Panc1 (cell line): ENCODE data around the gene UGT1A8. TPM values are rescaled to one million over a fixed set of nuclear protein-coding genes. Genes with fewer than 3 reads are reported as not detected.

Source experiments
- ATAC-seq: fragments of 200-7000 bp; cut with Tn5 transposase; 2 replicates; pipeline ENCODE4 v1.9.1; 2020; ENCODE audit warnings: mild to moderate bottlenecking, moderate library complexity
- BruUV-seq: library from RNA; stranded (reverse); fragments of 400-500 nt; replicated peaks from 2 replicates; lab custom pipeline; 2021; lab: Mats Ljungman, UMichigan
- CTCF ChIA-PET: fragments of 300-600 bp; sonication (Branson Sonifier 250); formaldehyde crosslinking; loops from one replicate; lab custom pipeline; 2022; ENCODE audit warnings: antibody characterized with exemption; lab: Charles Lee
- POLR2A ChIA-PET: fragments of 300-600 bp; sonication (Branson Sonifier 250); formaldehyde crosslinking; loops from one replicate; lab custom pipeline; 2022; ENCODE audit warnings: antibody characterized with exemption; lab: Charles Lee
- DNase-seq: peaks from one replicate; pipeline ENCODE4 v3.0.0-alpha.2; 2010; ENCODE audit warnings: low read depth, low spot score
- H3K27ac ChIP-seq: 2 replicates; pipeline ENCODE4 v1.5.1; 2011; ENCODE audit warnings: mild to moderate bottlenecking, low read length, inconsistent platforms
- H3K27me3 ChIP-seq: fragments of 200-500 bp; sonication (Bioruptor generic); 2 replicates; pipeline ENCODE4 v1.6.0; 2014; ENCODE audit warnings: low read length, inconsistent platforms; ENCODE audit not compliant: control insufficient read depth, insufficient read depth
- H3K36me3 ChIP-seq: fragments of 200-500 bp; sonication (Bioruptor generic); 2 replicates; pipeline ENCODE4 v1.5.1; 2014; ENCODE audit warnings: inconsistent platforms, mild to moderate bottlenecking, low read length, moderate library complexity; ENCODE audit not compliant: control insufficient read depth, insufficient read depth
- H3K4me1 ChIP-seq: 2 replicates; pipeline ENCODE4 v1.5.1; 2011; ENCODE audit warnings: inconsistent platforms, mild to moderate bottlenecking, low read length, moderate library complexity; ENCODE audit not compliant: control insufficient read depth, insufficient read depth
- H3K4me3 ChIP-seq, 2 experiments: 2 replicates each; pipeline ENCODE4 v1.5.1; 2011 to 2012; ENCODE audit warnings: low read depth in 2 of 2, low read length in 2 of 2, mild to moderate bottlenecking in 2 of 2, inconsistent platforms in 1 of 2, moderate library complexity in 1 of 2
- H3K9me3 ChIP-seq: fragments of 200-500 bp; sonication (Bioruptor generic); 2 replicates; pipeline ENCODE4 v1.5.1; 2014; ENCODE audit warnings: low read depth, mild to moderate bottlenecking, inconsistent platforms, low read length, moderate library complexity; ENCODE audit not compliant: control insufficient read depth, insufficient read depth
- POLR2AphosphoS5 ChIP-seq: IDR thresholded peaks from 2 replicates; pipeline ENCODE4 v1.6.1; 2012; ENCODE audit warnings: mild to moderate bottlenecking, low read depth, low read length, moderate library complexity
- SIN3A ChIP-seq: IDR thresholded peaks from 2 replicates; pipeline ENCODE4 v1.6.1; 2012; ENCODE audit warnings: low read depth, mild to moderate bottlenecking, low read length, moderate library complexity, borderline replicate concordance; ENCODE audit not compliant: insufficient read depth
- TCF7L2 ChIP-seq: IDR thresholded peaks from 2 replicates; pipeline ENCODE4 v1.6.1; 2011; ENCODE audit warnings: mild to moderate bottlenecking, low read depth, low read length, inconsistent platforms
- in situ Hi-C: cut with HindIII; loops from 2 replicates; pipeline ENCODE4 v1.10.0; 2016; ENCODE audit warnings: low sequenced_read_pairs, low pct_unique_long_range_greater_than_20kb
- intact Hi-C: fragments of 100-400 bp; cut with micrococcal nuclease; formaldehyde crosslinking; loops from one replicate; pipeline ENCODE4 v1.10.0; 2022; ENCODE audit not compliant: unreplicated experiment
- total RNA-seq: library from RNA; stranded (reverse); gene quantifications from one replicate; pipeline ENCODE4 v1.2.1, GENCODE V29; 2021; ENCODE audit not compliant: unreplicated experiment
- TF ChIP-seq, protein P1 (sequence below): fragments of 450-650 bp; IDR thresholded peaks from 2 replicates; pipeline ENCODE4 v1.5.1; 2017; ENCODE audit warnings: mild to moderate bottlenecking
- TF ChIP-seq, protein P2 (sequence below), 2 experiments: IDR thresholded peaks; 2 replicates each; pipeline ENCODE4 v1.6.1; 2011 to 2012; ENCODE audit warnings: low read depth in 2 of 2, control low read depth in 1 of 2, low read length in 1 of 2, mild to moderate bottlenecking in 1 of 2, moderate library complexity in 1 of 2; ENCODE audit not compliant: insufficient read depth in 1 of 2

UGT1A8 gene
- total RNA-seq, 1 experiment from 2014 or later: 0.15 TPM

DNA sequence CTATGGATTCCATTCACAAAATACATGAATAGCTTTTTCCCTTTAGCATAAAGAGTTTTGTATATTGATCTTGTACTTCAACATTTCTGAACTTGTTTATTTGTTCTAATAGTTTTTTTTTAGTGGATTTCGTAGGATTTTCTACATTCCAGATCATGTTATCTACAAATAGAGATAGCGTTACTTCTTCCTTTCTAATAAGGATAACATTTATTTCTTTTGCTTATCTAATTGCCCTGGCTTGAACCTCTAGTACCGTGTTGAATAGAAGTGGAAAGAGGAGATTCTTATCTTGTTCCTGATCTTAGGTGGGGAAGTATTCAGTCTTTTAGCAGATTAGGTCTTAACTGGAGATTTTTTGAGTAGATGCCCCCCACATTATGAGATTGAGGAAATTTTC is 84.8 kb downstream of the UGT1A8 start:
- Histone ChIP-seq H3K27ac (no peak overlapping the region), H3K4me3 (no peak overlapping the region), H3K4me1 (peaks cover 5% of the 10 kb centered on the region), H3K9me3 (no peaks in the 10 kb centered on the region), H3K27me3 (no peaks in the 10 kb centered on the region), H3K36me3 (no peaks in the 10 kb centered on the region)
- ChIA-PET POLR2A (interaction anchor here (0.9 kb wide), 1 partner anchor 323 kb away, joined by 3 read pairs; no protein-coding TSS in a partner anchor), CTCF (no interaction called here)
- ATAC-seq (no peak), DNase-seq (no peak)
- intact Hi-C loops (no loop called here), in situ Hi-C loops (no loop called here)
- BruUV-seq: no TSS peak
- TF ChIP-seq, protein P1, sequence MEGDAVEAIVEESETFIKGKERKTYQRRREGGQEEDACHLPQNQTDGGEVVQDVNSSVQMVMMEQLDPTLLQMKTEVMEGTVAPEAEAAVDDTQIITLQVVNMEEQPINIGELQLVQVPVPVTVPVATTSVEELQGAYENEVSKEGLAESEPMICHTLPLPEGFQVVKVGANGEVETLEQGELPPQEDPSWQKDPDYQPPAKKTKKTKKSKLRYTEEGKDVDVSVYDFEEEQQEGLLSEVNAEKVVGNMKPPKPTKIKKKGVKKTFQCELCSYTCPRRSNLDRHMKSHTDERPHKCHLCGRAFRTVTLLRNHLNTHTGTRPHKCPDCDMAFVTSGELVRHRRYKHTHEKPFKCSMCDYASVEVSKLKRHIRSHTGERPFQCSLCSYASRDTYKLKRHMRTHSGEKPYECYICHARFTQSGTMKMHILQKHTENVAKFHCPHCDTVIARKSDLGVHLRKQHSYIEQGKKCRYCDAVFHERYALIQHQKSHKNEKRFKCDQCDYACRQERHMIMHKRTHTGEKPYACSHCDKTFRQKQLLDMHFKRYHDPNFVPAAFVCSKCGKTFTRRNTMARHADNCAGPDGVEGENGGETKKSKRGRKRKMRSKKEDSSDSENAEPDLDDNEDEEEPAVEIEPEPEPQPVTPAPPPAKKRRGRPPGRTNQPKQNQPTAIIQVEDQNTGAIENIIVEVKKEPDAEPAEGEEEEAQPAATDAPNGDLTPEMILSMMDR: no peak
- TF ChIP-seq TCF7L2 (no peak), SIN3A (no peak), POLR2AphosphoS5 (no peak)
- TF ChIP-seq, protein P2, sequence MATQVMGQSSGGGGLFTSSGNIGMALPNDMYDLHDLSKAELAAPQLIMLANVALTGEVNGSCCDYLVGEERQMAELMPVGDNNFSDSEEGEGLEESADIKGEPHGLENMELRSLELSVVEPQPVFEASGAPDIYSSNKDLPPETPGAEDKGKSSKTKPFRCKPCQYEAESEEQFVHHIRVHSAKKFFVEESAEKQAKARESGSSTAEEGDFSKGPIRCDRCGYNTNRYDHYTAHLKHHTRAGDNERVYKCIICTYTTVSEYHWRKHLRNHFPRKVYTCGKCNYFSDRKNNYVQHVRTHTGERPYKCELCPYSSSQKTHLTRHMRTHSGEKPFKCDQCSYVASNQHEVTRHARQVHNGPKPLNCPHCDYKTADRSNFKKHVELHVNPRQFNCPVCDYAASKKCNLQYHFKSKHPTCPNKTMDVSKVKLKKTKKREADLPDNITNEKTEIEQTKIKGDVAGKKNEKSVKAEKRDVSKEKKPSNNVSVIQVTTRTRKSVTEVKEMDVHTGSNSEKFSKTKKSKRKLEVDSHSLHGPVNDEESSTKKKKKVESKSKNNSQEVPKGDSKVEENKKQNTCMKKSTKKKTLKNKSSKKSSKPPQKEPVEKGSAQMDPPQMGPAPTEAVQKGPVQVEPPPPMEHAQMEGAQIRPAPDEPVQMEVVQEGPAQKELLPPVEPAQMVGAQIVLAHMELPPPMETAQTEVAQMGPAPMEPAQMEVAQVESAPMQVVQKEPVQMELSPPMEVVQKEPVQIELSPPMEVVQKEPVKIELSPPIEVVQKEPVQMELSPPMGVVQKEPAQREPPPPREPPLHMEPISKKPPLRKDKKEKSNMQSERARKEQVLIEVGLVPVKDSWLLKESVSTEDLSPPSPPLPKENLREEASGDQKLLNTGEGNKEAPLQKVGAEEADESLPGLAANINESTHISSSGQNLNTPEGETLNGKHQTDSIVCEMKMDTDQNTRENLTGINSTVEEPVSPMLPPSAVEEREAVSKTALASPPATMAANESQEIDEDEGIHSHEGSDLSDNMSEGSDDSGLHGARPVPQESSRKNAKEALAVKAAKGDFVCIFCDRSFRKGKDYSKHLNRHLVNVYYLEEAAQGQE (IDR thresholded peaks at IDR 0.05; ENCODE audit: insufficient read depth in 1 of 2, low read depth in 2 of 2, low read length in 1 of 2): no peak

DNA sequence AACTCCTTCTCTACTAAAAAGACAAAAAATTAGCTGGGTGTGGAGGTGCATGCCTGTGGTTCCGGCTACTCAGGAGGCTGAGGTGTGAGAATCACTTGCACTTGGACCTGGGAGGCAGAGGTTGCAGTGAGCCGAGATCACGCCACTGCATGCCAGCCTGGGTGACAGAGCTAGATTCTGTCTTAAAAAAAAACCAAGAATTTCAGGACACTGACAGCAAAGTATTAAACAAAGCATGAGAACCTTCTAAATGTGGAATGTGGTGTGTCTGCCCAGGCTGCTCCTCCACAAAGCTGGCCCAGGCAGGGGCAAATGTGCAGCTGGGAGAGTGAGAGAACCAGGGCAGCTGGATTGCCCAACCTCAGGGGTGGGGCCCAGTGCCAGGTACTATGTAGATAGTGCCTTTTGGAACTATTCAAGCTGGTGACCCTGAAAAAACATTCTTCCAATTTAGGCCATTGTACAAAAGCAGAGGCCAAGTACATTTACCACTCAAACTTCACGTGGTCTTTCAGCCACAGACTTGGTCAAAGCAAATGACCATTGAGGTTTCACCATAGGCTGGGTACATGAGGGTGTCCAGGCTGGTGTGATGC is 88.6 kb downstream of the UGT1A8 start:
- H3K27ac ChIP-seq: no peak overlapping the region; the same call in 1 of the 2 replicates
- ATAC-seq: no peak
- POLR2A ChIA-PET: no interaction called here
- intact Hi-C loops (loop anchor here (5.0 kb wide), 1 partner anchor 219 kb away; no protein-coding TSS in a partner anchor), in situ Hi-C loops (no loop called here)
- no peak overlapping the region for H3K4me3 ChIP-seq
- H3K9me3 ChIP-seq: no peaks in the 10 kb centered on the region
- TF ChIP-seq SIN3A: no peak
- no peak for TF ChIP-seq POLR2AphosphoS5
- TF ChIP-seq TCF7L2: no peak
- TF ChIP-seq, protein P2 (IDR thresholded peaks at IDR 0.05; ENCODE audit: insufficient read depth in 1 of 2, low read depth in 2 of 2, low read length in 1 of 2): no peak
- TF ChIP-seq, protein P1: no peak
- no peaks in the 10 kb centered on the region for H3K27me3 ChIP-seq
- H3K36me3 ChIP-seq: no peaks in the 10 kb centered on the region
- CTCF ChIA-PET: no interaction called here
- peaks cover 5% of the 10 kb centered on the region for H3K4me1 ChIP-seq
- no peak for DNase-seq
- no TSS peak for BruUV-seq
